Stimulated activated effector memory CD8-positive, alpha-beta T cell treated with anti-CD3 and anti-CD28 coated beads, Interleukin-12 subunit alpha, Interleukin-12 subunit beta, amount 100 ng/mL, for 72 hours (primary cell): ENCODE results near the gene PHOSPHO2.
"Not testable (repeated sequence)": the region's sequence is repeated elsewhere in the genome, so short reads cannot be mapped to it uniquely, and the experiment has no call there.

Source experiments
- ATAC-seq: fragments of 150-1000 bp; cut with Tn5 transposase; 2 replicates; pipeline ENCODE4 v1.10.0; 2021
- DNase-seq, 2 donors: peaks; one replicate each; pipeline ENCODE4 v3.0.0; 2021 to 2022; ENCODE audit warnings: low spot score in 2 of 2
- H3K27ac Mint-ChIP-seq: one replicate; pipeline ENCODE4 v1.8.0; 2022; ENCODE audit warnings: mild to moderate bottlenecking, mixed read lengths
- H3K36me3 Mint-ChIP-seq: one replicate; pipeline ENCODE4 v1.8.0; 2022; ENCODE audit warnings: mild to moderate bottlenecking, mixed read lengths
- H3K4me1 Mint-ChIP-seq: one replicate; pipeline ENCODE4 v1.8.0; 2022; ENCODE audit warnings: mixed read lengths
- H3K4me3 Mint-ChIP-seq: one replicate; pipeline ENCODE4 v1.8.0; 2022; ENCODE audit warnings: mild to moderate bottlenecking, mixed read lengths
- H3K9me3 Mint-ChIP-seq: one replicate; pipeline ENCODE4 v1.8.0; 2022; ENCODE audit warnings: mixed read lengths

Gene PHOSPHO2

GRCh38 chr2:169672406-169672805 lies 21.9 kb upstream of the PHOSPHO2 start:
- H3K36me3 Mint-ChIP-seq, result no peaks in the 10 kb centered on the region
- H3K4me3 Mint-ChIP-seq, result no peak overlapping the region
- H3K9me3 Mint-ChIP-seq, result no peaks in the 10 kb centered on the region
- H3K27ac Mint-ChIP-seq, result no peak overlapping the region
- DNase-seq (no peak), ATAC-seq (no peak)
- no peaks in the 10 kb centered on the region for H3K4me1 Mint-ChIP-seq

GRCh38 chr2:169673106-169673505 lies 21.2 kb upstream of the PHOSPHO2 start:
- H3K9me3 Mint-ChIP-seq, result no peaks in the 10 kb centered on the region
- no peak overlapping the region for H3K4me3 Mint-ChIP-seq
- H3K4me1 Mint-ChIP-seq, result no peaks in the 10 kb centered on the region
- H3K36me3 Mint-ChIP-seq, result no peaks in the 10 kb centered on the region
- no peak for ATAC-seq
- H3K27ac Mint-ChIP-seq, result no peak overlapping the region
- no peak for DNase-seq

GRCh38 chr2:169673921-169674320 lies 20.3 kb upstream of the PHOSPHO2 start:
- ATAC-seq (no peak), DNase-seq (no peak)
- Mint-ChIP-seq H3K27ac (no peak overlapping the region), H3K36me3 (no peaks in the 10 kb centered on the region), H3K9me3 (no peaks in the 10 kb centered on the region), H3K4me1 (no peaks in the 10 kb centered on the region), H3K4me3 (no peak overlapping the region)

- Mint-ChIP-seq H3K27ac (no peak overlapping the region), H3K36me3 (no peaks in the 10 kb centered on the region), H3K4me1 (no peaks in the 10 kb centered on the region), H3K4me3 (no peak overlapping the region), H3K9me3 (no peaks in the 10 kb centered on the region)
- DNase-seq, result no peak
- ATAC-seq, result no peak
These were observed 17.9 kb upstream of the PHOSPHO2 start for GRCh38 chr2:169676357-169676756.

GRCh38 chr2:169676850-169677249 lies 17.4 kb upstream of the PHOSPHO2 start:
- Mint-ChIP-seq H3K4me3 (no peak overlapping the region), H3K36me3 (no peaks in the 10 kb centered on the region), H3K27ac (no peak overlapping the region), H3K4me1 (no peaks in the 10 kb centered on the region), H3K9me3 (no peaks in the 10 kb centered on the region)
- ATAC-seq (no peak), DNase-seq (no peak)

- H3K4me3 Mint-ChIP-seq, result peak overlapping the region; percentile 25
- peak overlapping the region; percentile 12 for H3K27ac Mint-ChIP-seq
- peaks cover 7% of the 10 kb centered on the region for H3K36me3 Mint-ChIP-seq
- peaks cover 22% of the 10 kb centered on the region for H3K4me1 Mint-ChIP-seq
- DNase-seq, result peak; percentile 22 to 77
- H3K9me3 Mint-ChIP-seq, result no peaks in the 10 kb centered on the region
- peak; percentile 100 for ATAC-seq
These were observed 11.2 kb upstream of the PHOSPHO2 start for GRCh38 chr2:169683054-169683424.

- Mint-ChIP-seq H3K4me1 (peaks cover 22% of the 10 kb centered on the region), H3K36me3 (peaks cover 7% of the 10 kb centered on the region), H3K9me3 (no peaks in the 10 kb centered on the region), H3K27ac (peak overlapping the region; percentile 12), H3K4me3 (peak overlapping the region; percentile 25)
- ATAC-seq, result peak; percentile 70
- peak in 1 of 2 donors; percentile 72 for DNase-seq
These were observed 10.7 kb upstream of the PHOSPHO2 start for GRCh38 chr2:169683425-169684134.

GRCh38 chr2:169684135-169684565 lies 10.1 kb upstream of the PHOSPHO2 start:
- DNase-seq, result no peak
- H3K9me3 Mint-ChIP-seq, result no peaks in the 10 kb centered on the region
- no peak overlapping the region for H3K4me3 Mint-ChIP-seq
- H3K36me3 Mint-ChIP-seq, result peaks cover 7% of the 10 kb centered on the region
- H3K27ac Mint-ChIP-seq, result peak overlapping the region; percentile 12
- peaks cover 22% of the 10 kb centered on the region for H3K4me1 Mint-ChIP-seq
- ATAC-seq, result no peak

- not testable (repeated sequence) for H3K27ac Mint-ChIP-seq, DNase-seq, H3K36me3 Mint-ChIP-seq, ATAC-seq, H3K4me3 Mint-ChIP-seq, H3K9me3 Mint-ChIP-seq
- H3K4me1 Mint-ChIP-seq, result peaks cover 22% of the 10 kb centered on the region
These were observed 9.6 kb upstream of the PHOSPHO2 start for GRCh38 chr2:169684712-169685111.

GRCh38 chr2:169686825-169687224 lies 7.4 kb upstream of the PHOSPHO2 start:
- H3K4me3 Mint-ChIP-seq, H3K9me3 Mint-ChIP-seq, H3K27ac Mint-ChIP-seq, DNase-seq, ATAC-seq, H3K36me3 Mint-ChIP-seq: not testable (repeated sequence)
- H3K4me1 Mint-ChIP-seq, result peaks cover 22% of the 10 kb centered on the region

GRCh38 chr2:169687943-169688342 lies 6.3 kb upstream of the PHOSPHO2 start:
- H3K27ac Mint-ChIP-seq, H3K36me3 Mint-ChIP-seq, DNase-seq, ATAC-seq, H3K4me3 Mint-ChIP-seq, H3K9me3 Mint-ChIP-seq: not testable (repeated sequence)
- H3K4me1 Mint-ChIP-seq, result peaks cover 15% of the 10 kb centered on the region

GRCh38 chr2:169690958-169691357 lies 3.3 kb upstream of the PHOSPHO2 start:
- Mint-ChIP-seq H3K9me3 (peaks cover 4% of the 10 kb centered on the region), H3K4me1 (peaks cover 12% of the 10 kb centered on the region), H3K27ac (no peak overlapping the region), H3K4me3 (no peak overlapping the region), H3K36me3 (peaks cover 18% of the 10 kb centered on the region)
- ATAC-seq (no peak), DNase-seq (no peak)

GRCh38 chr2:169692718-169693117 lies 1.6 kb upstream of the PHOSPHO2 start:
- H3K4me1 Mint-ChIP-seq, result peaks cover 12% of the 10 kb centered on the region
- ATAC-seq (no peak), DNase-seq (no peak)
- H3K4me3 Mint-ChIP-seq, result no peak overlapping the region
- H3K9me3 Mint-ChIP-seq, result peaks cover 4% of the 10 kb centered on the region
- H3K27ac Mint-ChIP-seq, result no peak overlapping the region
- peaks cover 26% of the 10 kb centered on the region for H3K36me3 Mint-ChIP-seq

GRCh38 chr2:169693360-169693759 lies 909 bp upstream of the PHOSPHO2 start:
- H3K4me3 Mint-ChIP-seq, result peak overlapping the region; percentile 90
- H3K27ac Mint-ChIP-seq, result peak overlapping the region; percentile 96
- no peak for DNase-seq
- H3K9me3 Mint-ChIP-seq, result peaks cover 4% of the 10 kb centered on the region
- ATAC-seq, result no peak
- H3K36me3 Mint-ChIP-seq, result peaks cover 26% of the 10 kb centered on the region
- H3K4me1 Mint-ChIP-seq, result peaks cover 12% of the 10 kb centered on the region

GRCh38 chr2:169694894-169695260 lies 608 bp downstream of the PHOSPHO2 start:
- ATAC-seq, result no peak
- Mint-ChIP-seq H3K9me3 (peaks cover 4% of the 10 kb centered on the region), H3K4me3 (peak overlapping the region; percentile 90), H3K4me1 (peaks cover 12% of the 10 kb centered on the region), H3K27ac (peak overlapping the region; percentile 96), H3K36me3 (peaks cover 33% of the 10 kb centered on the region)
- no peak for DNase-seq

- Mint-ChIP-seq H3K36me3 (peaks cover 38% of the 10 kb centered on the region), H3K27ac (no peak overlapping the region), H3K4me1 (peaks cover 12% of the 10 kb centered on the region), H3K4me3 (no peak overlapping the region), H3K9me3 (no peaks in the 10 kb centered on the region)
- DNase-seq (no peak), ATAC-seq (no peak)
These were observed 2.1 kb downstream of the PHOSPHO2 start for GRCh38 chr2:169696381-169696780.
